ENCODE measurements around the gene TUBGCP6.
A peak's percentile ranks its signal among the peaks of the same experiment; 100 is the strongest.

Gene TUBGCP6

GRCh38 chr22:50196256-50196655 is 48.6 kb downstream of the TUBGCP6 start:
- TF ChIP-seq, protein P1, sequence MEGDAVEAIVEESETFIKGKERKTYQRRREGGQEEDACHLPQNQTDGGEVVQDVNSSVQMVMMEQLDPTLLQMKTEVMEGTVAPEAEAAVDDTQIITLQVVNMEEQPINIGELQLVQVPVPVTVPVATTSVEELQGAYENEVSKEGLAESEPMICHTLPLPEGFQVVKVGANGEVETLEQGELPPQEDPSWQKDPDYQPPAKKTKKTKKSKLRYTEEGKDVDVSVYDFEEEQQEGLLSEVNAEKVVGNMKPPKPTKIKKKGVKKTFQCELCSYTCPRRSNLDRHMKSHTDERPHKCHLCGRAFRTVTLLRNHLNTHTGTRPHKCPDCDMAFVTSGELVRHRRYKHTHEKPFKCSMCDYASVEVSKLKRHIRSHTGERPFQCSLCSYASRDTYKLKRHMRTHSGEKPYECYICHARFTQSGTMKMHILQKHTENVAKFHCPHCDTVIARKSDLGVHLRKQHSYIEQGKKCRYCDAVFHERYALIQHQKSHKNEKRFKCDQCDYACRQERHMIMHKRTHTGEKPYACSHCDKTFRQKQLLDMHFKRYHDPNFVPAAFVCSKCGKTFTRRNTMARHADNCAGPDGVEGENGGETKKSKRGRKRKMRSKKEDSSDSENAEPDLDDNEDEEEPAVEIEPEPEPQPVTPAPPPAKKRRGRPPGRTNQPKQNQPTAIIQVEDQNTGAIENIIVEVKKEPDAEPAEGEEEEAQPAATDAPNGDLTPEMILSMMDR (IDR thresholded peaks at IDR 0.05; ENCODE audit: low read depth, low read length, missing control alignments): no peak
- DNase-seq (ENCODE audit: extremely low read depth, low read depth): no peak

DNA sequence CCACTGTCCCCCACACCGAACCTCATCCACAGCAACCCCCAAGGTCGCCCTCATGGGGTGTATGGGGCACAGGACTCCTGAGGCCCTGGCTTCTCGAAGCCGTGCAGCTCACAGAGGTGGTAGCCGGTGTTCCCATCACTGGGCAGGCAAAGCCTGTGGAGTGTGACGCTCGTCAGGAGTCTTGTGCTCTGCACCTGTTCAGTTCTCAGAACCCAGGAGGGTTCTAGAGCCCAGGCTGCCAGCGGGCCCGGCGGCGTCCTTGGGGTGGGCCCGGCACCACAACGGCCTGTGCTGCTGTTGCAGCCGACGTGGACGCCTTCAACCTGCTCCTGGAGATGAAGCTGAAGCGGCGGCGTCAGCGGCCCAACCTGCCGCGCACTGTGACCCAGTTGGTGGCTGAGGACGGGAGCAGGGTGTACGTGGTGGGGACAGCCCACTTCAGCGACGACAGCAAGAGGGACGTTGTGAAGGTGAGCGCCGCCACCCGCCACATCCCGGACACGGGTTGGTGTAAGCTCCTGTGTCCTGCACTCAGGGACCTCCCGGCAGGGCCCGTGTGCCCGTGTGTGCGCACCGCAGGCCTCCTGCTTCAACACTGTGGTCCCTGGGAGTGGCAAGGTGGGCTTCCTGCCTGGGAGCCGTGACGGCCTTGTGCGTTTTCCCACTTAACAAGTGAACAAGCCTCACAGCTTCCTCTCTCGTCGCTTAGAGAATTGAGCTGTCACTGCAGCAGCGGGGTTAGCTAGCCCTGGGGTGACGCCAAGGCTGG is 50.6 kb downstream of the TUBGCP6 start:
- DNase-seq (ENCODE audit: extremely low read depth, low read depth): no peak
- TF ChIP-seq, protein P1 (IDR thresholded peaks at IDR 0.05; ENCODE audit: low read depth, low read length, missing control alignments): no peak
- no peak overlapping the region for H3K4me3 ChIP-seq (replicated peaks; ENCODE audit: low read depth, low read length)

More at GRCh38 chr22:50196256-50196655, 48.6 kb downstream of the TUBGCP6 start:
- H3K4me3 ChIP-seq (replicated peaks; ENCODE audit: low read depth, low read length): no peak overlapping the region

- TF ChIP-seq, protein P1 (IDR thresholded peaks at IDR 0.05; ENCODE audit: low read depth, low read length, missing control alignments): no peak
- no peak for DNase-seq (ENCODE audit: extremely low read depth, low read depth)
- H3K4me3 ChIP-seq (replicated peaks; ENCODE audit: low read depth, low read length): no peak overlapping the region
Observed at GRCh38 chr22:50193621-50194020, 51.2 kb downstream of the TUBGCP6 start.

DNA sequence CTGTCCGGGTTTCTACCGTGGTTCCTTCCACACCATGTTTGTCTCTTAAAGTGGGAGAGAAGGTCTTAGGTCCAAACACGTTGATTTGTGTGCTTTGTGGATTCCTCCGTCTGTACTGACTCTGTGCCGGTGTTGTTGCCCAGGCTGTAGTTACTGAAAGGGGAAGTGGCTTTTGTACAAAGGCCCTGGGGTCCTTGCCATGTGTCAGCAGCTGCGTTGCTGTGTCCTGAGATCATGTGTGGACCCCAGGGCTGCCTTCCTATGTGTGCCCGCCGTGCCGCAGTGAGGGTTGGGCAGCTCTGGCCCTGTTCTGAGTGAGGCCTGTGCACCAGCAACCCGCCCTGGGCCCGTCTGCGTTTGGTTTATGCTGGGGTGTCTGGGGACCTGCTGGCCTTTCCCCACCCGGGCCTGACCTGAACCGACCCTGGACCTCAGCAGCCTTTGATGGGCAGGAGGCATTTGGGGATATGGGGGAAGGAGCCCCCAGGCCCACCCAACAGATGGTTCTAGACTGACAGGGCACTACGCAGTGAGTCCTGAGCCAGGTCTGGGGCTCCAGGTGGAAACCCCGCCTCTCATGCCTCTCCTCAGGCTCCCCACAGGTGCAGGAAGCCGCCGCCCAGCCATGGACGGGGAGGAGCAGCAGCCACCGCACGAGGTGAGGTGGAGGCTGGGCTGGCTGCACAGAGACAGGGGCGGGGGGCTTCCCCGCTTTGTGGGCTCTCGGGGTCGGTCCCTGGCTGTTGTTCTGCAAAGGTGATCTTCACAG is 52.2 kb downstream of the TUBGCP6 start:
- no peak for DNase-seq (ENCODE audit: extremely low read depth, low read depth)
- H3K4me3 ChIP-seq (replicated peaks; ENCODE audit: low read depth, low read length): no peak overlapping the region
- TF ChIP-seq, protein P1 (IDR thresholded peaks at IDR 0.05; ENCODE audit: low read depth, low read length, missing control alignments): no peak

GRCh38 chr22:50190941-50191741 is 53.7 kb downstream of the TUBGCP6 start:
- TF ChIP-seq, protein P1 (IDR thresholded peaks at IDR 0.05; ENCODE audit: low read depth, low read length, missing control alignments): no peak
- H3K4me3 ChIP-seq (replicated peaks; ENCODE audit: low read depth, low read length): peak overlapping the region; percentile 24
- no peak for DNase-seq (ENCODE audit: extremely low read depth, low read depth)

GRCh38 chr22:50190182-50190940 is 54.5 kb downstream of the TUBGCP6 start:
- TF ChIP-seq, protein P1 (IDR thresholded peaks at IDR 0.05; ENCODE audit: low read depth, low read length, missing control alignments): peak; percentile 41
- no peak for DNase-seq (ENCODE audit: extremely low read depth, low read depth)
- peak overlapping the region; percentile 24 for H3K4me3 ChIP-seq (replicated peaks; ENCODE audit: low read depth, low read length)

Data from HFF-Myc (cell line).